H1 (cell line): ENCODE data around the gene TAF13.

Experiments used
- BCL11A ChIP-seq, 2 experiments: IDR thresholded peaks; one replicate each; pipeline ENCODE4 v1.6.1; 2011; ENCODE audit warnings: low read depth in 2 of 2, low read length in 2 of 2, mild to moderate bottlenecking in 2 of 2
- GABPA ChIP-seq: IDR thresholded peaks from 2 replicates; pipeline ENCODE4 v1.6.1; 2011; ENCODE audit warnings: mild to moderate bottlenecking, low read length, moderate library complexity, borderline replicate concordance; ENCODE audit not compliant: insufficient read depth
- TF ChIP-seq, protein P1 (sequence below), 3 experiments: IDR thresholded peaks; 1 replicate in 2 of 3; 2 replicates in 1 of 3; pipeline versions ENCODE4 v1.5.1 to v1.6.1; 2011; ENCODE audit warnings: low read length in 3 of 3, mild to moderate bottlenecking in 3 of 3, inconsistent platforms in 2 of 3, low read depth in 1 of 3, moderate library complexity in 1 of 3; ENCODE audit not compliant: insufficient read depth in 1 of 3; ENCODE audit errors: control extremely low read depth in 1 of 3

DNA sequence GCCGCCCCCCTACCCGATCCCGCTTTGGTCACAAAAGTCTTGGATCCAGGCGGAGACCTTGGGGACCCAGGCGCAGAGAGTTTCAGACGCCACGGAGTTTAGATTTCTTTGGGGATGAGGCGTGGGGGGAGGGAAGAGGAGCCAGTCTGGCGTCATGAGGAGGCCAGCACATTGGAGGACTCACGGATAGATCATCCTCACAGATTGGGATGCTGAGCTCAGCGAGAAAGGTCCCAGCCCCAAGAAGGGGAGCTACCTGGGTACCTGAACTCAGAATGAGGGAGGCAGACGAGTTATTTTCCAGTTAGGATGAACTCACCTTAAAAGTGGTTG lies 38.5 kb upstream of the TAF13 start:
- TF ChIP-seq GABPA: no peak
- no peak for TF ChIP-seq BCL11A (IDR thresholded peaks at IDR 0.05; ENCODE audit: low read depth in 2 of 2, low read length in 2 of 2)
- TF ChIP-seq, protein P1, sequence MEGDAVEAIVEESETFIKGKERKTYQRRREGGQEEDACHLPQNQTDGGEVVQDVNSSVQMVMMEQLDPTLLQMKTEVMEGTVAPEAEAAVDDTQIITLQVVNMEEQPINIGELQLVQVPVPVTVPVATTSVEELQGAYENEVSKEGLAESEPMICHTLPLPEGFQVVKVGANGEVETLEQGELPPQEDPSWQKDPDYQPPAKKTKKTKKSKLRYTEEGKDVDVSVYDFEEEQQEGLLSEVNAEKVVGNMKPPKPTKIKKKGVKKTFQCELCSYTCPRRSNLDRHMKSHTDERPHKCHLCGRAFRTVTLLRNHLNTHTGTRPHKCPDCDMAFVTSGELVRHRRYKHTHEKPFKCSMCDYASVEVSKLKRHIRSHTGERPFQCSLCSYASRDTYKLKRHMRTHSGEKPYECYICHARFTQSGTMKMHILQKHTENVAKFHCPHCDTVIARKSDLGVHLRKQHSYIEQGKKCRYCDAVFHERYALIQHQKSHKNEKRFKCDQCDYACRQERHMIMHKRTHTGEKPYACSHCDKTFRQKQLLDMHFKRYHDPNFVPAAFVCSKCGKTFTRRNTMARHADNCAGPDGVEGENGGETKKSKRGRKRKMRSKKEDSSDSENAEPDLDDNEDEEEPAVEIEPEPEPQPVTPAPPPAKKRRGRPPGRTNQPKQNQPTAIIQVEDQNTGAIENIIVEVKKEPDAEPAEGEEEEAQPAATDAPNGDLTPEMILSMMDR (IDR thresholded peaks at IDR 0.05; ENCODE audit: control extremely low read depth in 1 of 3, insufficient read depth in 1 of 3, low read depth in 1 of 3, low read length in 3 of 3): no peak
